Measurements from ENCODE around the gene ABCA3. TPM values are rescaled to one million over a fixed set of nuclear protein-coding genes. Genes with fewer than 3 reads are reported as not detected.
"Not testable (repeated sequence)": the region's sequence is repeated elsewhere in the genome, so short reads cannot be mapped to it uniquely, and the experiment has no call there.

The ABCA3 gene
- 21.4 and 30.3 TPM in 2 replicates for total RNA-seq

- peak; percentile 84 to 91 for DNase-seq (ENCODE audit: low read depth in 2 of 2)
Observed at GRCh38 chr16:2340564-2341455, at the start of gene ABCA3. Gene ABCA3, minus strand, starts transcription at chr16:2340728. Its CDS starts 14,262 bp downstream, at chr16:2326466.

DNA sequence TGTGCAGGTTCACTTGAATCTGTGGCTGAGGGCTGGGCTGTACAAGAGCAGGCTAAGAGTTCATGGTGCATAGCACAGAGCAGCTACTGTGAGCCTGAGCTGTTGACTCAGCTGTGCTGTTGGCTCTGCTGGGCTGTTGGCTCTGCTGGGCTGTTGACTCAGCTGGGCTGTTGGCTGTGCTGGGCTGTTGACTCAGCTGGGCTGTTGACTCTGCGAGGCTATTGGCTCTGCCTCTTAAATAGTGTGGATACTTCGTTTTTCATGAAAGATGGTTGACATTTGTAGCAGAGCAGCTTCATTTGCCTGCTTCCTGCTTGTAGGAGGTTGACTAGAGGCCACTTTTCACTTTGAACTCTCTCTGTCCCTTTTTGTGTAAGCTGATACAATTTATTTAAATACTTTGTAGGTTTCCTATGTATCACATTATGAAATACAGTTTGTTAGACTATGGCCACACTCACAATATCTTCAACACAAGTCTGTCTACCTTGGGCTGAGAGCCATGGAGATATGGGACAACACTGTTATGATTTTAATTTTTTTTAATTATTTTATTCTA is 48.4 kb upstream of the ABCA3 start:
- peak; percentile 17 to 71 for DNase-seq (ENCODE audit: low read depth in 2 of 2)

- no peak for DNase-seq (ENCODE audit: low read depth in 2 of 2)
Observed at GRCh38 chr16:2388139-2388874, 47.8 kb upstream of the ABCA3 start.

GRCh38 chr16:2386990-2387389 is 46.5 kb upstream of the ABCA3 start:
- peak in 1 of 2 donors; percentile 17 for DNase-seq (ENCODE audit: low read depth in 2 of 2)

DNA sequence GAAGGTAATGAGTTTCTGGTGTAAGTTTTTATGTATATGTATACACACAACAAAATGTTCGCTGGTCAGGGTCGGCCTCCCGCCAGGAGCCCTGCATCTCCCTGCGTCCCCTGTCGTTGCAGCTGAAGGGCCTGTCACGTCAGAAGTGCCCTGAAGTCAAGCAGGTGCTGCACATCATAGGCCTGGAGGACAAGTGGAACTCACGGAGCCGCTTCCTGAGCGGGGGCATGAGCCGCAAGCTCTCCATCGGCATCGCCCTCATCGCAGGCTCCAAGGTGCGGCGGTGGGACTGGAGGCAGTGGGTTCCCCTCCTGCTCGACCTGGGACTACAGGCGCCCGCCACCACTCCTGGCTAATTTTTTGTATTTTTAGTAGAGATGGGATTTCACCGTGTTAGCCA is 45.5 kb upstream of the ABCA3 start:
- not testable (repeated sequence) for DNase-seq (ENCODE audit: low read depth in 2 of 2)

- DNase-seq (ENCODE audit: low read depth in 2 of 2), result no peak
Observed at GRCh38 chr16:2385190-2385836, 44.8 kb upstream of the ABCA3 start.

GRCh38 chr16:2384426-2384825 is 43.9 kb upstream of the ABCA3 start:
- DNase-seq (ENCODE audit: low read depth in 2 of 2), result no peak

DNA sequence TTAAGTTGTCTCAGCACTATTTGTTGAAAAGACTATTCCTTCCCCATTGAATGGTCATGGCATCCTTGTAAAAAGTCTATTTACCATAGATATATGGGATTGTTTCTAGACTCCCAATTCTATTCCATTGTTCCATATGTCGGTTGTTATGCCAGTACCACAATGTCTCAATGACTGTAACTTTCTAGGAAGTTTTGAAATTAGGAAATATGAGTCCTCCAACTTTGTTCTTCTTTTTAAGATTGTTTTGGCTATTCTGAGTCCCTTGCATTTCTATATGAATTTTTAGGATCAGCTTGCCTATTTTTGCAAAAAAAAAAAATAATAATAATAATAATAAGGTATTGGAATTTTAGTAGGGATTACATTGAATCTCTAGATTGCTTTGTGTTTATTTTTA is 43.0 kb upstream of the ABCA3 start:
- DNase-seq (ENCODE audit: low read depth in 2 of 2), result no peak

DNA sequence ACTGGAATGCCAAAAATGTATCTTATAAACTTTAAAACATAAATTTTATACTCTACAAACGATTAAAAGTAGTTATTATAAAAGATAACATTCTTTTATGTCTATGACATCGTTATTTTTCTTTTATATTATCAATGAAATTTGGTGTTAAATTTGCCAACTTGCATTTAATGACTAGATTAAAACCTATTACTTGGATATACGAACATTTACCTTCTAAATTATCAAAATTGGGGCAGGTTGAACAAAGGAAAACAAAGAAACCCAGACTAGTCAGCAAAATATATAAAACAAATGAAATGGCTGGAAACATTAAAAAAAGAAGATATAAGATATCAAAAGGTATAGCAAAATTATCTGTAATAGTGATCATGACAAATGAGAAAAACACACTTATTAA is 34.1 kb upstream of the ABCA3 start:
- no peak for DNase-seq (ENCODE audit: low read depth in 2 of 2)

DNA sequence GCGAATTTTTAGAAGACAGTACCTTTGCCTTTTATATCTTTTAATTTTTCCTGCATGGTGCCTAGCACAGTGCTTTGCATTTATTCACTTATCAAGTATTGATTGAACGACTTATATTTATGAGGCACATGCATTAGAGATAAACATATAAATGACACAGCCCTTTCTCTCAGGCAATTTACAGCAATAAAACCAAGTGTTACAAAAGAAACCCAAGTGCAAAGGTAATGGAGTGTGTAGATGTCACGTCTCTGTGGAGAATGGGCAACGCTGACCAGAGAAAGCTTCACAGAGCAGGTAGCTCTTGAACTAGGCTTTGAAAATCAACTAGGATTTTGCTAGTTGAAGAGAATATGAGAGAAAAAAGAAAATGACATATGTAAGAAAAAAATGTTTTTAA is 32.6 kb upstream of the ABCA3 start:
- DNase-seq (ENCODE audit: low read depth in 2 of 2), result no peak

- no peak for DNase-seq (ENCODE audit: low read depth in 2 of 2)
Observed at GRCh38 chr16:2372684-2373083, 32.2 kb upstream of the ABCA3 start.

DNA sequence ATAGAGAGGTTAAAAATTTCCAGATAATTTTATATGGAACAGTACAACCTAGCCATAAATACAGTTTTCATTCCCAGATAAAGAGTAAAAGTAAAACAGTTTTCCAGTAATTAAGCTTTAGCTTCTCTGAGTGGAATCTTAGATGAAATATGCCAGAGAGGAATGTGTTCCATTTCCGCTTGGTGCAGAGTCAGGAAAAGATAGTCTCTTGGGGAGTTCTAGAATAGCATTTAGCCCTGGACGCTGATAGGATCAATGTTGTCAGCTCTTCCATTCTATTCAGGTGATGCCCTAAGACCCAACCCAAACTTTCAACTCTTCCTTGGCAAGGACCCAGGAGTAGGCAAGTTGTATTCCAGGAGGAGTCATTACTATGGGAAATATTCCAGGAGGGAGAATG is 30.9 kb upstream of the ABCA3 start:
- DNase-seq (ENCODE audit: low read depth in 2 of 2), result peak; percentile 9 to 50

DNA sequence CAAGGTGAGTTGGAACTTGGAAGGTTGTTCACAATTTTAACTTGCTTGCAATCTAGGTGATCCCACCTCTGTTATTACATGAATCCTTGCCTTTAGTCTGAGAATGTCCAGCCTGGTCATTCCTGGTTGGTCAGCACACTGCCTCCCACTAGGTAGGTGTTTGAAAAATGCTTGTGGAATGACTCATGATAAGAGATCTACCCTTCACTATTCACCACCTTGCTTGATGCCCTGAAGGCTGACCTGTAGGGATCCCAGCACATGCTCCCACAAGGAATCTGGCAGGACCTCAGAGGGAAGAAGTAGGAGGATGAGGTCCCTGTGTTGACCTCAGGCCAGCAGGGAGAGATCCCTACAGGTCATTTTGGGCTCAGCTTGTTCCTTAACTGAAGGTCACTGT is 30.2 kb upstream of the ABCA3 start:
- no peak for DNase-seq (ENCODE audit: low read depth in 2 of 2)

GRCh38 chr16:2366660-2367309 is 26.3 kb upstream of the ABCA3 start:
- DNase-seq (ENCODE audit: low read depth in 2 of 2), result no peak

- peak in 1 of 2 donors; percentile 49 for DNase-seq (ENCODE audit: low read depth in 2 of 2)
Observed at GRCh38 chr16:2365397-2366294, 25.1 kb upstream of the ABCA3 start.

DNA sequence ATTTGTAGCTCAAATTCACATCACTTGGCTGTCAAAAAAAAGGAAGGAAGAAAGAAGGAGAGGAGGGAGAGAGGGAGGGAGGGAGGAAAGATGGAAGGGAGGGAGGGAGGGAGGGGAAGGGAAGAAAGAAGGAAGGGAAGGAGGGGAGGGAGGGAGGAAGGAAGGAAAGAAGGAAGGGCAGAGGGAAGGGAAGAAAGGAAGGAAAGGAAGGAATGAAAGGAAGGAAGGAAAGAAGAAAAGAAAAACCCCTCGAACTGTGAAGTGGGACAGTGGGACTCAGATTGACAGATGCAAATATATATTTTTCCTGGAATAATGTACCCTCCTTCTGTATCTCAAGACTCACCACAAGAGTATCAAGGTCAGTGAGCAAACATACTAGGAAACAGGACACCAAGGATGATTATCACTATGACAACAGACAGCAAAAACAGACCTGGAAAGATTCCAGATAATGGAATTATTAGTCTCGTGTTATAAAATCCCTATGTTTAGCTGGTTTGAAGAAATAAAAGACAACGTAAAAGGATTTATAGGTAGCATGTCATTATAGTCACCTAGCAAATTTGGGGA is 24.2 kb upstream of the ABCA3 start:
- DNase-seq (ENCODE audit: low read depth in 2 of 2), result peak in 1 of 2 donors; percentile 53

- DNase-seq (ENCODE audit: low read depth in 2 of 2), result no peak
Observed at GRCh38 chr16:2362218-2362617, 21.7 kb upstream of the ABCA3 start.

- no peak for DNase-seq (ENCODE audit: low read depth in 2 of 2)
Observed at GRCh38 chr16:2361129-2361528, 20.6 kb upstream of the ABCA3 start.

DNA sequence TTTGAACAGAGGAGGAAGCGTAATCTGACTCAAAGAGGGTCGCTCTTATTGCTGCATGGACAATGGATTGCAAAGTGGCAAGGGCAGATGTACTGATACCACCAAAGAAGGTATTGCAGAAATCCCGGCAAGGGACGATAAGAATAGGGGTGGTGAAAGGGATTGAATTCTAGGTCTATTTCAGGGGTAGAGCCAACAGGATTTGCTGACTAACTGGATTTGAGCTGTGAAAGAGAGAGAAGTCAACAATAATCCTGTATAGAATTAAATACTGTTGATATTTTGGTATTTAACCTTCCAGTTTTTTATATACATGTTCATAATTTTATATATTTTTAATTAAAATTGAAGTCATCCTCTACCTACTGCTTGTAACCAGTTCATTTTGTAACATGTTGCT is 19.4 kb upstream of the ABCA3 start:
- no peak for DNase-seq (ENCODE audit: low read depth in 2 of 2)

DNA sequence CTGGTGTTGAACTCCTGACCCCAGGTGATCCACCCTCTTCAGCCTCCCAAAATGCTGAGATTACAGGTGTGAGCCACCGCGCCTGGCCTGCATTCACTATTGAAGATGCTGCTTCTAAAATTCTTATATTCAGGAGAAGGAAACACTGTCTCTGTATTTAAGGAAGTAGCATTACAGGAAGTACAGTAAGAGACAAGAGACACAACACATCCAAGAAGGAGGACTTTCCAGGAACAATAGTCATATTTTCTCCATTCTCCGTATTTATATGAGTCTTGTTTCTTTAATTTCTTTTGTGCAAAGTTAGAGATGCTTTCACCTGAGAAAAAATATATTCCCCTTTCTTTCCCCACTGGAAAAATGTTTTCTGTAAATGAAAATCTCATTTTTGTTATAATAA is 18.3 kb upstream of the ABCA3 start:
- DNase-seq (ENCODE audit: low read depth in 2 of 2), result no peak
